PC-3 (cell line): ENCODE results near the gene NOP56. TPM values are rescaled to one million over a fixed set of nuclear protein-coding genes. Genes with fewer than 3 reads are reported as not detected.

ENCODE experiments used
- ATAC-seq: fragments of 200-7000 bp; cut with Tn5 transposase; 2 replicates; pipeline ENCODE4 v1.9.1; 2020; ENCODE audit warnings: mild to moderate bottlenecking, moderate library complexity
- BruUV-seq: library from RNA; stranded (reverse); fragments of 400-500 nt; replicated peaks from 2 replicates; lab custom pipeline; 2021; lab: Mats Ljungman, UMichigan
- CTCF ChIA-PET: fragments of 300-600 bp; sonication (Branson Sonifier 250); formaldehyde crosslinking; loops from one replicate; lab custom pipeline; 2022; ENCODE audit warnings: antibody characterized with exemption; lab: Charles Lee
- POLR2A ChIA-PET: fragments of 300-600 bp; sonication (Branson Sonifier 250); formaldehyde crosslinking; loops from one replicate; lab custom pipeline; 2022; ENCODE audit warnings: antibody characterized with exemption; ENCODE audit not compliant: unreplicated experiment; lab: Charles Lee
- DNase-seq: peaks from one replicate; pipeline ENCODE4 v3.0.0-alpha.2; 2015
- H2AFZ ChIP-seq: fragments of 300-600 bp; sonication (generic); 2 replicates; pipeline ENCODE4 v1.6.0; 2016; ENCODE audit warnings: antibody characterized with exemption, low read length
- H3F3A ChIP-seq: fragments of 300-600 bp; sonication (generic); one replicate; pipeline ENCODE4 v1.6.0; 2017; ENCODE audit warnings: antibody characterized with exemption, low read length, control low read depth, mild to moderate bottlenecking; ENCODE audit not compliant: unreplicated experiment
- H3K27ac ChIP-seq: fragments of 300-600 bp; sonication (generic); 2 replicates; pipeline ENCODE4 v1.5.1; 2016; ENCODE audit warnings: mild to moderate bottlenecking, low read length
- H3K27me3 ChIP-seq: fragments of 300-600 bp; sonication (generic); 2 replicates; pipeline ENCODE4 v1.6.1; 2016; ENCODE audit warnings: low read length, mixed read lengths
- H3K36me3 ChIP-seq: fragments of 300-600 bp; sonication (generic); 2 replicates; pipeline ENCODE4 v1.6.1; 2016; ENCODE audit warnings: low read depth, mixed run types, low read length, mixed read lengths
- H3K4me1 ChIP-seq: fragments of 300-600 bp; sonication (generic); 2 replicates; pipeline ENCODE4 v1.5.1; 2016; ENCODE audit warnings: low read length; ENCODE audit not compliant: insufficient read depth
- H3K4me2 ChIP-seq: fragments of 300-600 bp; sonication (generic); 2 replicates; pipeline ENCODE4 v1.6.0; 2016; ENCODE audit warnings: low read length
- H3K4me3 ChIP-seq: fragments of 300-600 bp; sonication (generic); 2 replicates; pipeline ENCODE4 v1.5.1; 2016; ENCODE audit warnings: mild to moderate bottlenecking, low read length, mixed read lengths
- H3K79me2 ChIP-seq: fragments of 300-600 bp; sonication (generic); 2 replicates; pipeline ENCODE4 v1.6.1; 2017; ENCODE audit warnings: low read length, mixed read lengths
- H3K9ac ChIP-seq: fragments of 300-600 bp; sonication (generic); 2 replicates; pipeline ENCODE4 v1.6.0; 2016; ENCODE audit warnings: mild to moderate bottlenecking, low read length
- H3K9me2 ChIP-seq: fragments of 300-600 bp; sonication (generic); replicated peaks from 2 replicates; pipeline ENCODE4 v1.6.1; 2016; ENCODE audit warnings: mixed run types, low read length, mixed read lengths
- H3K9me3 ChIP-seq: fragments of 300-600 bp; sonication (generic); 2 replicates; pipeline ENCODE4 v1.6.1; 2016; ENCODE audit warnings: low read length, mixed read lengths
- H4K20me1 ChIP-seq: fragments of 300-600 bp; sonication (generic); 2 replicates; pipeline ENCODE4 v1.6.1; 2016; ENCODE audit warnings: low read length, mixed read lengths
- EZH2 ChIP-seq: fragments of 300-600 bp; sonication (generic); IDR thresholded peaks from one replicate; pipeline ENCODE4 v1.6.1; 2017; ENCODE audit warnings: antibody characterized with exemption, mild to moderate bottlenecking, low read length; ENCODE audit not compliant: unreplicated experiment
- EZH2phosphoT487 ChIP-seq: fragments of 300-600 bp; sonication (generic); IDR thresholded peaks from 2 replicates; pipeline ENCODE4 v1.6.1; 2018; ENCODE audit warnings: mild to moderate bottlenecking, antibody characterized with exemption, low read length, borderline replicate concordance
- intact Hi-C: fragments of 100-400 bp; cut with micrococcal nuclease; formaldehyde crosslinking; loops from 2 replicates; pipeline ENCODE4 v1.9.0; 2023
- total RNA-seq: library from RNA; depleted of rRNA; stranded (reverse); fragments of >200 nt; gene quantifications from 2 replicates; pipeline ENCODE4 v1.2.3, GENCODE V29; 2014
- TF ChIP-seq, protein P1 (sequence below): fragments of 300-600 bp; sonication (generic); conservative IDR thresholded peaks from 2 replicates; pipeline ENCODE4 v1.5.1; 2017; ENCODE audit warnings: antibody characterized with exemption, low read depth, mild to moderate bottlenecking, low read length

The NOP56 gene
- total RNA-seq, 1 experiment from 2014 or later, result 570 TPM

DNA sequence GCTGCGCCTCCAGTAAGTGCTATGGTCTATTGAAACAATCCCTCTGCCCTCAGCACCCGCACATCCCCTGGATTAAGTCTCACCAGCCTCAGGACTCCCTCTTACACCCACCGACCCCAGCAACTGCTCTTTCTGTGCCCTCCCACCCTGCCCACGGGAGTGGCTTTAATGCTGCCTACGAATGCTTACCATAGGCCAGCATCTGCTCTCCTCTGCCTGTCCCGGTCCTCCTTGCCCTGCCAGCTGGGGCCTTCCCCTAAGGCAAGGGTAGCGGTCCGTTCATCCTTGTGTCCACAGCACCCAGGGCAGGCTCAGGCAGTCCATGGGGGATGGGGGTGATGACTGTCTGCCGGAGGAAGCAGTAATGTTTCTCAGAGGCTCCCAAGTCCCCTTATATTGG, 44.2 kb downstream of the NOP56 start:
- CTCF ChIA-PET, result no interaction called here
- Histone ChIP-seq H3K9ac (no peak overlapping the region), H3F3A (no peaks in the 10 kb centered on the region), H3K9me2 (no peaks in the 10 kb centered on the region), H4K20me1 (no peaks in the 10 kb centered on the region), H3K27ac (no peak overlapping the region), H2AFZ (no peak overlapping the region), H3K4me2 (no peak overlapping the region), H3K4me3 (no peak overlapping the region), H3K4me1 (peaks cover 3% of the 10 kb centered on the region; the same call in 1 of the 2 replicates), H3K27me3 (peaks cover 55% of the 10 kb centered on the region), H3K36me3 (no peaks in the 10 kb centered on the region), H3K9me3 (no peaks in the 10 kb centered on the region), H3K79me2 (no peaks in the 10 kb centered on the region)
- ATAC-seq (no peak), DNase-seq (no peak)
- intact Hi-C loops, result no loop called here
- no TSS peak for BruUV-seq
- POLR2A ChIA-PET, result no interaction called here
- no peak for TF ChIP-seq EZH2
- TF ChIP-seq, protein P1, sequence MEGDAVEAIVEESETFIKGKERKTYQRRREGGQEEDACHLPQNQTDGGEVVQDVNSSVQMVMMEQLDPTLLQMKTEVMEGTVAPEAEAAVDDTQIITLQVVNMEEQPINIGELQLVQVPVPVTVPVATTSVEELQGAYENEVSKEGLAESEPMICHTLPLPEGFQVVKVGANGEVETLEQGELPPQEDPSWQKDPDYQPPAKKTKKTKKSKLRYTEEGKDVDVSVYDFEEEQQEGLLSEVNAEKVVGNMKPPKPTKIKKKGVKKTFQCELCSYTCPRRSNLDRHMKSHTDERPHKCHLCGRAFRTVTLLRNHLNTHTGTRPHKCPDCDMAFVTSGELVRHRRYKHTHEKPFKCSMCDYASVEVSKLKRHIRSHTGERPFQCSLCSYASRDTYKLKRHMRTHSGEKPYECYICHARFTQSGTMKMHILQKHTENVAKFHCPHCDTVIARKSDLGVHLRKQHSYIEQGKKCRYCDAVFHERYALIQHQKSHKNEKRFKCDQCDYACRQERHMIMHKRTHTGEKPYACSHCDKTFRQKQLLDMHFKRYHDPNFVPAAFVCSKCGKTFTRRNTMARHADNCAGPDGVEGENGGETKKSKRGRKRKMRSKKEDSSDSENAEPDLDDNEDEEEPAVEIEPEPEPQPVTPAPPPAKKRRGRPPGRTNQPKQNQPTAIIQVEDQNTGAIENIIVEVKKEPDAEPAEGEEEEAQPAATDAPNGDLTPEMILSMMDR, result no peak
- no peak for TF ChIP-seq EZH2phosphoT487

DNA sequence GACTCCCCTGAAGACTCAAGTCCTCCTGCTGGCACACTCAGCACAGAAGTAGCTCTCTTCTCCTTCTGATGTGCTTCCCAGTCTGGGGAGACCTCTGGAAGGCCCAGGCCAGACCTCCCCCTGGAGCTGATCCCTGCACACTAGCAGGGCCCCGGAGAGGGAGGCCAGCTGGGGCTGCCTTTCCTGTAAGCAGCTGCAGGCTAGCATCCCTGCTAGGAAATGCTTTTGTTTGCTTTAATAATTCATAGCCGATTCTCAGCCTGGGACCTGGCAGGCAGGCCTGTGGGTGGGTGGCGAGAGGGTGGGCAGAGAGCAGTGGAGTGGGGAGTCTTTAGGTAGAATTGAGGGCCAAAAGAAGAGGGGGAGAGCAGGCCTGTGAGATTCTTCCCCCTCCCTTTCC, 45.3 kb downstream of the NOP56 start:
- DNase-seq (no peak), ATAC-seq (no peak)
- Histone ChIP-seq H4K20me1 (no peaks in the 10 kb centered on the region), H2AFZ (no peak overlapping the region), H3K27ac (no peak overlapping the region), H3K9me3 (no peaks in the 10 kb centered on the region), H3F3A (no peaks in the 10 kb centered on the region), H3K4me2 (no peak overlapping the region), H3K79me2 (no peaks in the 10 kb centered on the region), H3K27me3 (peaks cover 50% of the 10 kb centered on the region), H3K9ac (no peak overlapping the region), H3K4me3 (no peak overlapping the region), H3K4me1 (no peaks in the 10 kb centered on the region), H3K36me3 (no peaks in the 10 kb centered on the region), H3K9me2 (no peaks in the 10 kb centered on the region)
- intact Hi-C loops, result no loop called here
- ChIA-PET CTCF (no interaction called here), POLR2A (no interaction called here)
- TF ChIP-seq EZH2phosphoT487 (no peak), EZH2 (no peak)
- TF ChIP-seq, protein P1, result no peak
- BruUV-seq, result no TSS peak

- H4K20me1 ChIP-seq, result no peaks in the 10 kb centered on the region
- ChIA-PET CTCF (no interaction called here), POLR2A (no interaction called here)
- peaks cover 49% of the 10 kb centered on the region for H3K27me3 ChIP-seq
- no peaks in the 10 kb centered on the region for H3K79me2 ChIP-seq
- H3K9me2 ChIP-seq, result no peaks in the 10 kb centered on the region
- no TSS peak for BruUV-seq
- H2AFZ ChIP-seq, result no peak overlapping the region
- H3K9ac ChIP-seq, result no peak overlapping the region
- DNase-seq (no peak), ATAC-seq (no peak)
- no peak overlapping the region for H3K4me3 ChIP-seq
- no peak overlapping the region for H3K27ac ChIP-seq
- H3K4me1 ChIP-seq, result no peaks in the 10 kb centered on the region
- TF ChIP-seq EZH2phosphoT487 (no peak), EZH2 (no peak)
- TF ChIP-seq, protein P1, result no peak
- H3F3A ChIP-seq, result no peaks in the 10 kb centered on the region
- intact Hi-C loops, result no loop called here
- H3K9me3 ChIP-seq, result no peaks in the 10 kb centered on the region
- no peaks in the 10 kb centered on the region for H3K36me3 ChIP-seq
- no peak overlapping the region for H3K4me2 ChIP-seq
These were observed 45.9 kb downstream of the NOP56 start for GRCh38 chr20:2698186-2698817.
